T-cell (primary cell): ENCODE measurements around the gene TMEM145. TPM values are rescaled to one million over a fixed set of nuclear protein-coding genes. Genes with fewer than 3 reads are reported as not detected.

ENCODE experiments used
- ATAC-seq, 4 experiments: fragments of 200-7000 bp in 3 of 4; fragments of 150-1000 bp in 1 of 4; cut with Tn5 transposase; replicated peaks in 1 of 4; 1 replicate in 3 of 4; 2 replicates in 1 of 4; pipeline ENCODE4 v1.10.0; 2021; ENCODE audit warnings: moderate library complexity in 3 of 4, mild to moderate bottlenecking in 2 of 4, moderate number of reproducible peaks in 1 of 4
- CTCF ChIA-PET, 2 donors: fragments of 300-600 bp; sonication (Branson Sonifier 250); formaldehyde crosslinking; loops; one replicate each; lab custom pipeline; 2022; ENCODE audit warnings: antibody characterized with exemption in 2 of 2; lab: Charles Lee
- POLR2A ChIA-PET, 2 donors: fragments of 300-600 bp; sonication (Branson Sonifier 250); formaldehyde crosslinking; loops; one replicate each; lab custom pipeline; 2022; ENCODE audit warnings: antibody characterized with exemption in 2 of 2; lab: Charles Lee
- DNase-seq, 35 experiments: peaks; one replicate each; pipeline versions ENCODE4 v3.0.0 to v3.0.0-alpha.2; 2013 to 2023
- H3K27ac ChIP-seq: one replicate; pipeline ENCODE4 v1.5.1; 2013; ENCODE audit warnings: low read length
- H3K27me3 ChIP-seq, 2 experiments: replicated peaks in 1 of 2; 1 replicate in 1 of 2; 2 replicates in 1 of 2; pipeline versions ENCODE4 v1.6.1 to v1.7.0; 2013; ENCODE audit warnings: low read length in 1 of 2, mixed read lengths in 1 of 2; ENCODE audit not compliant: control insufficient read depth in 2 of 2, insufficient read depth in 2 of 2; ENCODE audit errors: extremely low read depth in 1 of 2
- H3K36me3 ChIP-seq, 2 donors: 1 replicate in 1 of 2; 2 replicates in 1 of 2; pipeline versions ENCODE4 v1.6.1 to v1.7.0; 2013; ENCODE audit warnings: low read length in 1 of 2; ENCODE audit not compliant: control insufficient read depth in 2 of 2, insufficient read depth in 1 of 2; ENCODE audit errors: extremely low read depth in 1 of 2
- H3K4me1 ChIP-seq, 2 experiments: 1 replicate in 1 of 2; 2 replicates in 1 of 2; pipeline versions ENCODE4 v1.6.1 to v1.7.0; 2013; ENCODE audit warnings: low read length in 2 of 2, mixed read lengths in 1 of 2; ENCODE audit not compliant: insufficient read depth in 2 of 2, control insufficient read depth in 1 of 2; ENCODE audit errors: extremely low read depth in 1 of 2
- H3K4me3 ChIP-seq, 2 donors: 1 replicate in 1 of 2; 2 replicates in 1 of 2; pipeline versions ENCODE4 v1.5.1 to v1.7.0; 2013; ENCODE audit warnings: mild to moderate bottlenecking in 2 of 2, low read length in 1 of 2, moderate library complexity in 1 of 2; ENCODE audit not compliant: control insufficient read depth in 1 of 2; ENCODE audit errors: extremely low read depth in 1 of 2
- H3K9me3 ChIP-seq: 2 replicates; pipeline ENCODE4 v1.7.0; 2013
- H3K27ac Mint-ChIP-seq, 2 donors: one replicate each; pipeline ENCODE4 v1.8.0; 2020 to 2021; ENCODE audit warnings: mild to moderate bottlenecking in 2 of 2, mixed read lengths in 2 of 2
- H3K27me3 Mint-ChIP-seq, 2 donors: one replicate each; pipeline ENCODE4 v1.8.0; 2021 to 2022; ENCODE audit warnings: mixed read lengths in 2 of 2
- H3K36me3 Mint-ChIP-seq: one replicate; pipeline ENCODE4 v1.8.0; 2021; ENCODE audit warnings: mixed read lengths
- H3K4me1 Mint-ChIP-seq, 3 donors: one replicate each; pipeline ENCODE4 v1.8.0; 2020 to 2022; ENCODE audit warnings: mixed read lengths in 3 of 3, mild to moderate bottlenecking in 1 of 3
- H3K4me3 Mint-ChIP-seq, 3 donors: one replicate each; pipeline ENCODE4 v1.8.0; 2020 to 2022; ENCODE audit warnings: mild to moderate bottlenecking in 3 of 3, mixed read lengths in 3 of 3, moderate library complexity in 3 of 3
- H3K9me3 Mint-ChIP-seq, 3 donors: one replicate each; pipeline ENCODE4 v1.8.0; 2020 to 2022; ENCODE audit warnings: mixed read lengths in 3 of 3
- WGBS: methylation state at CpG from one replicate; pipeline ENCODE4 v1.1.5; 2013; ENCODE audit warnings: missing lambda C conversion rate; ENCODE audit not compliant: insufficient coverage; 5-methylcytosine and 5-hydroxymethylcytosine counted together
- total RNA-seq, 35 experiments: library from RNA in 6 of 35; stranded (reverse) in 6 of 35; fragments of 120-200 nt in 1 of 35; gene quantifications; one replicate each; pipeline versions ENCODE4 v1.2.1 to v1.2.4 and lab custom pipeline; 2013 to 2026

TMEM145 gene
- total RNA-seq, 5 donors from 2014 or later (not counting 1 experiment from before 2014, with no cell fraction given) = not detected

GRCh38 chr19:42293948-42294347 lies 19.2 kb upstream of the TMEM145 start:
- H3K36me3 ChIP-seq = peaks cover 27 to 60% of the 10 kb centered on the region in 2 donors
- H3K4me1 ChIP-seq = peaks cover 0 to 26% of the 10 kb centered on the region in 2 experiments
- Mint-ChIP-seq H3K4me1 (peaks cover 9 to 13% (median 9%) of the 10 kb centered on the region in 3 donors), H3K4me3 (no peak overlapping the region), H3K9me3 (no peaks in the 10 kb centered on the region), H3K27ac (no peak overlapping the region), H3K27me3 (no peaks in the 10 kb centered on the region), H3K36me3 (peaks cover 10% of the 10 kb centered on the region)
- DNase-seq = no peak
- no peak for ATAC-seq
- no peaks in the 10 kb centered on the region for H3K27me3 ChIP-seq
- WGBS = 95% methylated on average over 11 of the region's 15 CpGs
- ChIA-PET POLR2A (no interaction called here), CTCF (no interaction called here)
- no peak overlapping the region for H3K4me3 ChIP-seq
- H3K9me3 ChIP-seq = no peaks in the 10 kb centered on the region
- no peak overlapping the region for H3K27ac ChIP-seq

GRCh38 chr19:42294471-42295137 lies 18.5 kb upstream of the TMEM145 start:
- H3K4me1 Mint-ChIP-seq = peaks cover 9 to 13% (median 9%) of the 10 kb centered on the region in 3 donors
- no peaks in the 10 kb centered on the region for H3K9me3 Mint-ChIP-seq
- Histone ChIP-seq H3K27me3 (no peaks in the 10 kb centered on the region), H3K27ac (no peak overlapping the region), H3K4me3 (no peak overlapping the region), H3K9me3 (no peaks in the 10 kb centered on the region), H3K4me1 (peaks cover 0 to 26% of the 10 kb centered on the region in 2 experiments), H3K36me3 (peaks cover 20 to 54% of the 10 kb centered on the region in 2 donors)
- DNase-seq (no peak), ATAC-seq (no peak)
- CTCF ChIA-PET = interaction anchor here (0.6 kb wide), 2 partner anchors 27 to 32 kb away, joined by 3 to 7 read pairs; no protein-coding TSS in a partner anchor
- 94% methylated on average over 13 of the region's 24 CpGs for WGBS
- peaks cover 10% of the 10 kb centered on the region for H3K36me3 Mint-ChIP-seq
- no peak overlapping the region for H3K27ac Mint-ChIP-seq
- POLR2A ChIA-PET = no interaction called here
- no peaks in the 10 kb centered on the region for H3K27me3 Mint-ChIP-seq
- H3K4me3 Mint-ChIP-seq = no peak overlapping the region

GRCh38 chr19:42295342-42295741 lies 17.8 kb upstream of the TMEM145 start:
- no peaks in the 10 kb centered on the region for H3K27me3 ChIP-seq
- no peaks in the 10 kb centered on the region for H3K9me3 Mint-ChIP-seq
- peaks cover 18 to 47% of the 10 kb centered on the region in 2 donors for H3K36me3 ChIP-seq
- no peaks in the 10 kb centered on the region for H3K27me3 Mint-ChIP-seq
- CTCF ChIA-PET = interaction anchor here (0.6 to 1.0 kb wide), 5 partner anchors 27 to 186 kb away, joined by 3 to 12 read pairs (median 7); no protein-coding TSS in a partner anchor
- H3K27ac ChIP-seq = no peak overlapping the region
- no peak overlapping the region for H3K4me3 ChIP-seq
- no peak for ATAC-seq
- 80% methylated on average over 2 of the region's 5 CpGs for WGBS
- peaks cover 10% of the 10 kb centered on the region for H3K36me3 Mint-ChIP-seq
- DNase-seq = no peak
- H3K4me1 ChIP-seq = peaks cover 0 to 24% of the 10 kb centered on the region in 2 experiments
- no peaks in the 10 kb centered on the region for H3K9me3 ChIP-seq
- peaks cover 9 to 13% (median 12%) of the 10 kb centered on the region in 3 donors for H3K4me1 Mint-ChIP-seq
- H3K27ac Mint-ChIP-seq = no peak overlapping the region
- no peak overlapping the region for H3K4me3 Mint-ChIP-seq
- POLR2A ChIA-PET = no interaction called here

GRCh38 chr19:42295831-42296525 lies 17.1 kb upstream of the TMEM145 start:
- Mint-ChIP-seq H3K27ac (peak overlapping the region; percentile 73 to 80), H3K4me3 (no peak overlapping the region), H3K36me3 (peaks cover 10% of the 10 kb centered on the region), H3K9me3 (no peaks in the 10 kb centered on the region), H3K4me1 (peaks cover 9 to 14% (median 12%) of the 10 kb centered on the region in 3 donors), H3K27me3 (no peaks in the 10 kb centered on the region)
- POLR2A ChIA-PET = no interaction called here
- Histone ChIP-seq H3K27ac (peak overlapping the region; percentile 6), H3K36me3 (peaks cover 12 to 40% of the 10 kb centered on the region in 2 donors), H3K9me3 (no peaks in the 10 kb centered on the region), H3K4me3 (no peak overlapping the region), H3K4me1 (peaks cover 0 to 20% of the 10 kb centered on the region in 2 experiments), H3K27me3 (no peaks in the 10 kb centered on the region)
- 98% methylated on average over 5 of the region's 6 CpGs for WGBS
- CTCF ChIA-PET = interaction anchor here (0.6 to 1.1 kb wide), 7 partner anchors 156 to 190 kb away, joined by 3 to 12 read pairs (median 3); partner anchors contain the start of gene POU2F2 (in 1 of the 2)
- ATAC-seq (peak; percentile 83 to 93 (median 84)), DNase-seq (peak; percentile 66 to 94 (median 85))

GRCh38 chr19:42297039-42297438 lies 16.1 kb upstream of the TMEM145 start:
- ATAC-seq (no peak), DNase-seq (no peak)
- ChIA-PET POLR2A (no interaction called here), CTCF (interaction anchor here in 1 of 2 donors (1.0 to 1.1 kb wide), 2 partner anchors 165 to 187 kb away, joined by 3 to 7 read pairs; partner anchors contain the start of gene POU2F2)
- Histone ChIP-seq H3K9me3 (no peaks in the 10 kb centered on the region), H3K4me1 (peaks cover 4 to 19% of the 10 kb centered on the region in 2 experiments), H3K27me3 (no peaks in the 10 kb centered on the region), H3K27ac (no peak overlapping the region), H3K4me3 (no peak overlapping the region), H3K36me3 (peaks cover 9 to 33% of the 10 kb centered on the region in 2 donors)
- H3K4me1 Mint-ChIP-seq = peaks cover 13 to 16% (median 16%) of the 10 kb centered on the region in 3 donors
- 96% methylated on average over 9 of the region's 15 CpGs for WGBS
- peak overlapping the region in 1 of 2 donors; percentile 11 for H3K27ac Mint-ChIP-seq
- no peaks in the 10 kb centered on the region for H3K27me3 Mint-ChIP-seq
- H3K9me3 Mint-ChIP-seq = no peaks in the 10 kb centered on the region
- H3K4me3 Mint-ChIP-seq = no peak overlapping the region
- peaks cover 5% of the 10 kb centered on the region for H3K36me3 Mint-ChIP-seq

GRCh38 chr19:42301646-42302203 lies 11.4 kb upstream of the TMEM145 start, which contains the start of gene PRR19:
TSS of gene PRR19 (plus strand) at chr19:42302132. CDS start at chr19:42309585, 7,453 bp downstream.
- 6% methylated on average over 20 of the region's 21 CpGs for WGBS
- no peaks in the 10 kb centered on the region for H3K27me3 ChIP-seq
- ChIA-PET CTCF (interaction anchor here in 1 of 2 donors (0.6 kb wide), 1 partner anchor 21 kb away, joined by 5 read pairs; no protein-coding TSS in a partner anchor), POLR2A (no interaction called here)
- peak within 1 kb of the TSS; percentile 81 to 82 for H3K27ac Mint-ChIP-seq
- H3K36me3 Mint-ChIP-seq = no peaks in the 10 kb centered on the region
- ATAC-seq (peak; percentile 17 to 24 (median 18)), DNase-seq (no peak)
- H3K9me3 ChIP-seq = no peaks in the 10 kb centered on the region
- no peaks in the 10 kb centered on the region for H3K27me3 Mint-ChIP-seq
- peaks cover 7 to 26% of the 10 kb centered on the region in 2 experiments for H3K4me1 ChIP-seq
- H3K4me3 Mint-ChIP-seq = peak within 1 kb of the TSS; percentile 84 to 89 (median 88)
- peaks cover 0 to 3% of the 10 kb centered on the region in 2 donors for H3K36me3 ChIP-seq
- H3K4me1 Mint-ChIP-seq = peaks cover 21 to 29% (median 26%) of the 10 kb centered on the region in 3 donors
- no peaks in the 10 kb centered on the region for H3K9me3 Mint-ChIP-seq
- H3K27ac ChIP-seq = peak within 1 kb of the TSS; percentile 60
- H3K4me3 ChIP-seq = peak within 1 kb of the TSS; percentile 66 to 77
